NCI-H748 (cell line): ENCODE data around the gene NME7.
A peak's percentile ranks its signal among the peaks of the same experiment; 100 is the strongest.
"Not testable (repeated sequence)": the region's sequence is repeated elsewhere in the genome, so short reads cannot be mapped to it uniquely, and the experiment has no call there.

Experiments used
- DNase-seq: peaks from one replicate; lab custom pipeline; 2025; ENCODE audit not compliant: unreplicated experiment; lab: John Stamatoyannopoulos, UW

The NME7 gene

GRCh38 chr1:169308313-169309039 is 59.1 kb downstream of the NME7 start:
- DNase-seq, result no peak

DNA sequence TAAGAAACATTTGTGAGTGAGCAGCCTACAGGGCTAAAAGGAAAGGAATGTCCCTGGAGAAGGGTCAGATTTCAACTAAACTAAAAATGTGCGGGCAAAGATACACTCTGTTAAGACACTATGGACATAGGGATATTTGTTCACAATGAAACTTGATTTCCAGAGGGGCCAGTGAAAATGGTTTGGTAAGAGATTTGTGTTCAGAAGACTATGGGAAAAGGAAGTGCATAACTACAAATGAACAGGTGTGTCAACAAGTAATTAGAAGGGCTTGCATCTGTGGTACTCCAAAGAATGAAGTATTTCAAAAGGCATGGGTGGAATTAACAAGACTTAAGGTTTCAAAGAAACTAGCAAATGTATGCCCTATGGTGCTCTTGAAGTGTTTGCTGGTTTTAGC is 60.4 kb downstream of the NME7 start:
- peak; percentile 61 for DNase-seq

GRCh38 chr1:169305948-169306347 is 61.6 kb downstream of the NME7 start:
- no peak for DNase-seq

- DNase-seq, result no peak
Observed at GRCh38 chr1:169305356-169305755, 62.2 kb downstream of the NME7 start.

GRCh38 chr1:169300854-169301253 is 66.7 kb downstream of the NME7 start:
- no peak for DNase-seq

- DNase-seq, result no peak
Observed at GRCh38 chr1:169298441-169298840, 69.2 kb downstream of the NME7 start.

- DNase-seq, result no peak
Observed at GRCh38 chr1:169295846-169296245, 71.8 kb downstream of the NME7 start.

- no peak for DNase-seq
Observed at GRCh38 chr1:169295425-169295824, 72.2 kb downstream of the NME7 start.

- DNase-seq, result no peak
Observed at GRCh38 chr1:169289016-169289415, 78.6 kb downstream of the NME7 start.

DNA sequence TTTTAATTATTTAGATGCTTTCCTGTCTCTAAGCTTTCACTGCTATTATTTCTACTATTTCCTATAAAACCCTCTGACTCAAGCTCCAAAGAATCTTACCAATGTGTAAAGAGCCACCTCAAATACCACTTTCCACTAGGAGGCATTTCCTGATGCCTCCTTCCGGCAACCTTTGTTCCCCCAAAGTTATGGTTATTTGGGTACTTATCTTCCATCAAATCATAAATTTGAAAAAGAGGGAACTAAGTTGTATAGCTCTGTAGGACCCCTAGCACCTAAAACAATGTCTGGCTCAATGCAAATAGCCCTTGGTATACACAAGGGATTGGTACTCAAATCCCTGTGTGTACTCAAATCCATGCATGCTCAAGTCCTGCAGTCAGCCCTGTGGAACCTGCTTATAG is 79.6 kb downstream of the NME7 start:
- no peak for DNase-seq

DNA sequence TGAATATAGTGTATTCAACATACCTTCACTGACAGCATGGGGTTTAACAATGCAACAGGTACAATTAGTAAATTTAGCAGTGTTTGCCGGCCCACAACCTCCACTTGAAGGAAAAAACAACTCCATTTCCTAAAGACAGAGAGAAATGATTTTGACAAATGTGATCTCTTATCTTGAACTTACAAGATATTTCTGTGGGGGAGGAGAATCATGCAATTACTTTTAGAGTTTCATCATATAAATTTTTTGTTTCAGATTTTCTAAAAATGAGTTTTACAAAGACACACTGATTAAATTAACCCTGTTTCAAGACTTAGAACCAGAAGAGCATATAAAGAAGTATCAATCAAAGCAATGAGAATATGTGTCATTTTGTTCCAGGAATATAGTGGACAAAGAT is 80.3 kb downstream of the NME7 start:
- no peak for DNase-seq

GRCh38 chr1:169281562-169281961 is 86.0 kb downstream of the NME7 start:
- DNase-seq, result not testable (repeated sequence)

DNA sequence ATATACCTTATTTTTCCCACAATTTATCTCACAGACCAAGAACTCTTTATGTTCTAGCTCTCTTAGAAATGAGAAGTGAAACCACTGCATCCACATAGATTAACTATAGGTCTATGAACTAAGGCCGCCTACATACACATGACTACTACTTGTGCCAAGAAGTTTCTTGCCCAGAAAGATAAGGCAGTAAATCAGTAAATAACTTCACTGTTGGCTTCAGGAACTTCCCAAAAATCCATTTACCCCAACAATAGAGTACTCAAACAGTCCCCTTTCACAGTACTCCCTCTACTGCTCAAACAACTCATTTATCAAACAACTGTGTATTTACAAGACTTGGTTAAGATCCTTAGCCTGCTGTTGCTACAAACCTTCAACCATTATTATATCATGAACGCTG is 96.5 kb downstream of the NME7 start:
- DNase-seq, result no peak

DNA sequence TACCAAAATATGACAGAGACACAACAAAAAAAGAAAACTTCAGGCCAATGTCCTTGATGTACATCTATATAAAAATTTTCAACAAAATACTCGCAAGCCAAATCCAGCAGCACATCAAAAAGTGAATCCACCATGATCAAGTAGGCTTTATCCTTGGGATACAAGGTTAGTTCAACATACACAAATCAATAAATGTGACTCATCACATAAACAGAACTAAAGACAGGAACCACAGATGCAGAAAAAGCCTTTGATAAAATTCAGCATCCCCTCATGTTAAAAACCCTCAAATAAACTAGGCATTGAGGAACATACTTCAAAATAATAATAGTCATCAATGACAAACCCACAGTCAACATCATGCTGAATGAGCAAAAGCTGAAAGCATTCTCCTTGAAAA is 101.5 kb downstream of the NME7 start:
- no peak for DNase-seq

- DNase-seq, result no peak
Observed at GRCh38 chr1:169263059-169263458, 104.5 kb downstream of the NME7 start.

DNA sequence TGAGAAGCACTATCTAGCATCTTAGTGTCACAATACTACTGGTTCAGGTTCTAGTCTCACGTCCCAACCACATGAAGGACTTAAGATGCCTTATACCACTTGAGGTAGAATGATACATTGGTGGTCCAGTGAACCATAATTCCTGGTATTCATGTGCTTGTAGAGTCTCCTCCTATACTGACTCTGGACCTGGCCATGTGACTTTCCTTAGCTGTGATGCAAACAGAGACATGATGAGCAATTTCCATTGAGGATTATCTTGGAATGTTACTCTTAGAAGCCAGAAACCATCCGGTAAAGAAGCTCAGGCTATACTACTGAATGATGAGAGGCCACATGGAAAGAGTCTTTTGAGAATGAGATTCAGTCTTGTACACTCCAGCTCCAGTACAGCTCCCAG is 105.7 kb downstream of the NME7 start:
- no peak for DNase-seq

GRCh38 chr1:169260478-169261151 is 107.0 kb downstream of the NME7 start:
- DNase-seq, result no peak

- DNase-seq, result no peak
Observed at GRCh38 chr1:169259816-169260215, 107.8 kb downstream of the NME7 start.

DNA sequence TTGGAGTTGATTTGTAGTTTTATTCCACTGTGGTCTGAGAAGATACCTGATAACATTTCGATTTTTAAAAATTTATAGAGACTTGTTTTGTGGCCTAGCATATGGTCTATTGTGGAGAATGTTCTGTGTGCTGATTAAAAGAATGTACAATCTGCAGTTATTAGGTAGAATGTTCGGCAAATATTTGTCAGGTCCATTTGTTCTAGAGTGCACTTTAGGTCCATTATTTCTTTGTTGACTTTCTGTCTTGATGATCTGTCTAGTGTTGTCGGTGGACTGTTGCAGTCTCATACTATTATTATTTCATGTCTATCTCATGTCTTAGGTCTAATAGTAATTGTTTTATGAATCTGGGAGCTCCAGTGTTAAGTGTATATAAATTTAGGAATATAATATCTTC is 116.8 kb downstream of the NME7 start:
- peak; percentile 61 for DNase-seq

- peak; percentile 1 for DNase-seq
Observed at GRCh38 chr1:169250022-169250421, 117.6 kb downstream of the NME7 start.

GRCh38 chr1:169249611-169250010 is 118.0 kb downstream of the NME7 start:
- no peak for DNase-seq

- DNase-seq, result peak; percentile 6
Observed at GRCh38 chr1:169245706-169246105, 121.9 kb downstream of the NME7 start.
